T-helper 1 cell treated with Interleukin-12 subunit alpha and Interleukin-12 subunit beta and Interleukin-4 antibody, amounts not matched to agents 30 μg/mL and 1 μg/mL, for 36 hours (primary cell): ENCODE measurements around the gene CD96.
"Not testable (repeated sequence)": the region's sequence is repeated elsewhere in the genome, so short reads cannot be mapped to it uniquely, and the experiment has no call there.

Experiments
- H3K27ac Mint-ChIP-seq: one replicate; pipeline ENCODE4 v1.8.0; 2021; ENCODE audit warnings: mild to moderate bottlenecking, mixed read lengths
- H3K27me3 Mint-ChIP-seq: one replicate; pipeline ENCODE4 v1.8.0; 2021; ENCODE audit warnings: low read depth, mixed read lengths
- H3K36me3 Mint-ChIP-seq: one replicate; pipeline ENCODE4 v1.8.0; 2021; ENCODE audit warnings: low read depth, mixed read lengths
- H3K4me1 Mint-ChIP-seq: one replicate; pipeline ENCODE4 v1.8.0; 2021; ENCODE audit warnings: low read depth, mixed read lengths
- H3K4me3 Mint-ChIP-seq: one replicate; pipeline ENCODE4 v1.8.0; 2021; ENCODE audit warnings: mild to moderate bottlenecking, moderate library complexity, mixed read lengths
- H3K9me3 Mint-ChIP-seq: one replicate; pipeline ENCODE4 v1.8.0; 2021; ENCODE audit warnings: mixed read lengths

The CD96 gene

GRCh38 chr3:111610189-111610588 is 68.2 kb downstream of the CD96 start:
- H3K36me3 Mint-ChIP-seq: peaks cover 82% of the 10 kb centered on the region
- H3K4me3 Mint-ChIP-seq: peak overlapping the region; percentile 67
- H3K27me3 Mint-ChIP-seq: no peaks in the 10 kb centered on the region
- H3K9me3 Mint-ChIP-seq: no peaks in the 10 kb centered on the region
- H3K27ac Mint-ChIP-seq: peak overlapping the region; percentile 95
- peaks cover 87% of the 10 kb centered on the region for H3K4me1 Mint-ChIP-seq

- Mint-ChIP-seq H3K9me3 (no peaks in the 10 kb centered on the region), H3K27ac (peak overlapping the region; percentile 95), H3K4me3 (peak overlapping the region; percentile 67), H3K4me1 (peaks cover 87% of the 10 kb centered on the region), H3K36me3 (peaks cover 80% of the 10 kb centered on the region), H3K27me3 (no peaks in the 10 kb centered on the region)
These were observed 68.6 kb downstream of the CD96 start for GRCh38 chr3:111610612-111611054.

GRCh38 chr3:111613294-111613693 is 71.3 kb downstream of the CD96 start:
- H3K4me3 Mint-ChIP-seq: no peak overlapping the region
- no peaks in the 10 kb centered on the region for H3K27me3 Mint-ChIP-seq
- peaks cover 78% of the 10 kb centered on the region for H3K36me3 Mint-ChIP-seq
- H3K9me3 Mint-ChIP-seq: no peaks in the 10 kb centered on the region
- H3K27ac Mint-ChIP-seq: peak overlapping the region; percentile 50
- H3K4me1 Mint-ChIP-seq: peaks cover 88% of the 10 kb centered on the region

- Mint-ChIP-seq H3K27me3 (no peaks in the 10 kb centered on the region), H3K9me3 (no peaks in the 10 kb centered on the region), H3K36me3 (peaks cover 78% of the 10 kb centered on the region), H3K27ac (peak overlapping the region; percentile 93), H3K4me3 (peak overlapping the region; percentile 43), H3K4me1 (peaks cover 71% of the 10 kb centered on the region)
These were observed 73.9 kb downstream of the CD96 start for GRCh38 chr3:111615880-111616279.

- Mint-ChIP-seq H3K4me1 (peaks cover 69% of the 10 kb centered on the region), H3K4me3 (peak overlapping the region; percentile 22)
These were observed 74.6 kb downstream of the CD96 start for GRCh38 chr3:111616417-111617105.

DNA sequence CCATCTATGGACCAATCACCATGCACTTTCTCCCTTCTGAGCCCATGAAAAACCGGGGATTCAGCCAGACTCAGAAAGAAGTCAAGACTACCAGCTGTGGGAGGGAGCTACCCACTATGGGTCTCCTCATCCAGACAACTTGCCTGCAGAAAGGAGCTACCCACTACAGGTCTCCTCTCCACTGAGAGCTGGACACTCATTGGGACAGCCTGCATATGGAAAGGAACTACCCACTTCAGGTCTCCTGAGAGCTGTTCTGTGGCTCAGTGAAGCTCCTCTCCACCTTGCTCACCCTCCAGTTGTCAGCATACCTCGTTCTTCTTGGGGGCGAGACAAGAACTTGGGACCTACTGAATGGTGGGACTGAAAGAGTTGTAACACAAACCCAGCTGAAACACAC is 75.4 kb downstream of the CD96 start:
- H3K9me3 Mint-ChIP-seq: no peaks in the 10 kb centered on the region
- peaks cover 67% of the 10 kb centered on the region for H3K36me3 Mint-ChIP-seq
- peak overlapping the region; percentile 93 for H3K27ac Mint-ChIP-seq
- H3K4me3 Mint-ChIP-seq: no peak overlapping the region
- peaks cover 64% of the 10 kb centered on the region for H3K4me1 Mint-ChIP-seq
- no peaks in the 10 kb centered on the region for H3K27me3 Mint-ChIP-seq

More at GRCh38 chr3:111616417-111617105, 74.6 kb downstream of the CD96 start:
- Mint-ChIP-seq H3K27ac (peak overlapping the region; percentile 93), H3K9me3 (no peaks in the 10 kb centered on the region), H3K36me3 (peaks cover 72% of the 10 kb centered on the region), H3K27me3 (no peaks in the 10 kb centered on the region)

- peak overlapping the region; percentile 42 for H3K27ac Mint-ChIP-seq
- no peaks in the 10 kb centered on the region for H3K9me3 Mint-ChIP-seq
- H3K4me3 Mint-ChIP-seq: no peak overlapping the region
- H3K36me3 Mint-ChIP-seq: peaks cover 63% of the 10 kb centered on the region
- H3K27me3 Mint-ChIP-seq: no peaks in the 10 kb centered on the region
- H3K4me1 Mint-ChIP-seq: peaks cover 58% of the 10 kb centered on the region
These were observed 76.1 kb downstream of the CD96 start for GRCh38 chr3:111617912-111618601.

- H3K27me3 Mint-ChIP-seq: no peaks in the 10 kb centered on the region
- peaks cover 58% of the 10 kb centered on the region for H3K36me3 Mint-ChIP-seq
These were observed 76.9 kb downstream of the CD96 start for GRCh38 chr3:111618945-111619344.

GRCh38 chr3:111619833-111620232 is 77.8 kb downstream of the CD96 start:
- peaks cover 48% of the 10 kb centered on the region for H3K4me1 Mint-ChIP-seq
- H3K27me3 Mint-ChIP-seq: no peaks in the 10 kb centered on the region
- peaks cover 56% of the 10 kb centered on the region for H3K36me3 Mint-ChIP-seq
- H3K27ac Mint-ChIP-seq: no peak overlapping the region
- H3K9me3 Mint-ChIP-seq: no peaks in the 10 kb centered on the region
- H3K4me3 Mint-ChIP-seq: no peak overlapping the region

More at GRCh38 chr3:111618945-111619344, 76.9 kb downstream of the CD96 start:
- H3K4me3 Mint-ChIP-seq: no peak overlapping the region
- no peaks in the 10 kb centered on the region for H3K9me3 Mint-ChIP-seq
- H3K27ac Mint-ChIP-seq: no peak overlapping the region
- H3K4me1 Mint-ChIP-seq: peaks cover 51% of the 10 kb centered on the region

DNA sequence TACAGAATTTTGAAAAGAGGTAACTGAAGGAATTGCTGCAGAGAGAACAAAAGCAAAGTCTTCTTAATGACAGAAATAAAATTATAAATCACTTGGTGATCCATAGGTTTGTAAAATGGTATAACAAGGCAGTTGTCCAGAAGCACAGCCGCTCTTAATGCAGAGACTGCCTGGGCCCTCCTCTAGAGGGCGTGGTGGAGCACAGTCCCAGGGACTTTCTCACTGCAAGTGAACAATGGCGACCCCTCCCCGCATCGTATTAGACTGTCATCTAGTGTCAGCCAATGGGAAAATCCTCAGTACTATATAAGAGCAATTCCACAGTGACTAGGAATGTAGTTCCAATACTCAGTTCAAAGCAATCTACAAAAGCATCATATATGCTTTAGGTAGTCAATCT is 79.5 kb downstream of the CD96 start:
- no peak overlapping the region for H3K4me3 Mint-ChIP-seq
- no peaks in the 10 kb centered on the region for H3K27me3 Mint-ChIP-seq
- H3K27ac Mint-ChIP-seq: no peak overlapping the region
- peaks cover 32% of the 10 kb centered on the region for H3K4me1 Mint-ChIP-seq
- peaks cover 57% of the 10 kb centered on the region for H3K36me3 Mint-ChIP-seq
- H3K9me3 Mint-ChIP-seq: peaks cover 3% of the 10 kb centered on the region

DNA sequence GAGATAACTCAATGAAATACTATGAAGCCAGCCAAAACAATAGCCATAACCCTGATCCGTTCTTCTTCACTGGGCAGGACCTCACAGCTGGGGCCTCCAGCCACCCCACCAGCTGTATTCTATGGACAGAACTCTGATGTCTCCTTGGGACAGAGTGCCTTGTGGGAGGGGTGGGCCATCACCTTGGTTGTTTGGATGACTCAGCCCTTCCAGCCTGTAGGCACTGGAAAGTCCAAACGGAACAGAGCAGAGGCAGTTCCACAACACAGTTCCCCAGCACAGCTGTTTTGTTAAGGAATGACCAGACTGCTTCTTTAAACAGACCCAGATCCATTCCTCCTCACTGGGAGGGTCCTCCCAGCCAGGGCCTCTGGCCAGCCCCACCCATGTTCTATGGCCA is 85.1 kb downstream of the CD96 start:
- Mint-ChIP-seq H3K27me3 (no peaks in the 10 kb centered on the region), H3K27ac (no peak overlapping the region), H3K36me3 (peaks cover 75% of the 10 kb centered on the region), H3K4me1 (peaks cover 8% of the 10 kb centered on the region), H3K9me3 (peaks cover 38% of the 10 kb centered on the region), H3K4me3 (no peak overlapping the region)

DNA sequence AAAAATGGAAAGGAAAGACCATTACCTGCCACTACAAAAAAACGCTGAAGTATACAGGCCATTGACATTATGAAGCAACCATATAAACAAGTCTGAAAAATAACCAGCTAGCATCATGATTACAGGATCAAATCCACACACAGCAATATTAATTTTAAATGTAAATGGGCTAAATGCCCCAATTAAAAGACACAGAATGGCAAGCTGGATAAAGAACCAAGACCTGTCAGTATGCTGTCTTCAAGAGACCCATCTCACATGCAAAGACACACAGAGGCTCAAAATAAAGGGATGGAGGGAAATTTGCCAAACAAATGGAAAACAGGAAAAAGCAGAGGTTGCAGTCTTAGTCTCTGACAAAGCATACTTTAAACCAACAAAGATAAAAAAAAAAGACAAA is 87.0 kb downstream of the CD96 start:
- H3K4me3 Mint-ChIP-seq, H3K4me1 Mint-ChIP-seq, H3K27ac Mint-ChIP-seq, H3K27me3 Mint-ChIP-seq: not testable (repeated sequence)
- Mint-ChIP-seq H3K36me3 (peaks cover 86% of the 10 kb centered on the region), H3K9me3 (peaks cover 46% of the 10 kb centered on the region)

DNA sequence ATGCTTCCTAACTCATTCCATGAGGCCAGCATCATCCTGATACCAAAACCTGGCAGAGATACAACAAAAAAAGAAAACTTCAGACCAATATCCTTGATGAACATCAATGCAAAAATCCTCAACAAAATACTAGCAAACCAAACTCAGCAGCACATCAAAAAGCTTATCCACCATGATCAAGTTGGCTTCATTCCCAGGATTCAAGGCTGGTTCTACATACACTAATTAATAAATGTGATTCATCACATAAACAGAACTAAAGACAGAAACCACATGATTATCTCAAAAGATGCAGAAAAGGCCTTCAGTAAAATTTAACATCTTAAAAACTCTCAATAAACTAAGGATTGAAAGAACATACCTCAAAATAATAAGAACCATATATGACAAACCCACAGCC is 88.6 kb downstream of the CD96 start:
- Mint-ChIP-seq H3K36me3 (peaks cover 75% of the 10 kb centered on the region), H3K9me3 (peaks cover 46% of the 10 kb centered on the region)
- not testable (repeated sequence) for H3K27ac Mint-ChIP-seq, H3K4me1 Mint-ChIP-seq, H3K4me3 Mint-ChIP-seq, H3K27me3 Mint-ChIP-seq

DNA sequence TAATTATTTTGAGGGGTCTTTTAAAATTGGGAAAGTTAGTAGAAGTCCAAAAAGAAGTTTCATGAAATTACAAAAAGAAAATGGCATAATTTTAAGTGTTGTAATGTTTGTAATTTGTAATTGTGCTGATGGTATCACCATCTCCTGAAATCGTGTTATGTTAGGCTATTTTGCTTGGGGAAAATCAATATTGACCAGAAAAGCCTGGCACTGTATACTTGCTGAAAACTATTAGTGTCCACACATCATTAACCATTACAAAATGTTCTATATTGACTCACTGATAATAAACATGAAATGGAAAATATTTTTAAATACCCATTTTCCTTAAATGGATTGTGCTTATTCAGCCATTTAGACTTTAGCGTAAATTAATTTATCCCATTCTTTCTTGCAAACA is 93.4 kb downstream of the CD96 start:
- Mint-ChIP-seq H3K36me3 (peaks cover 75% of the 10 kb centered on the region), H3K9me3 (peaks cover 20% of the 10 kb centered on the region), H3K27ac (no peak overlapping the region), H3K4me1 (no peaks in the 10 kb centered on the region), H3K27me3 (no peaks in the 10 kb centered on the region), H3K4me3 (no peak overlapping the region)

- Mint-ChIP-seq H3K27me3 (no peaks in the 10 kb centered on the region), H3K27ac (no peak overlapping the region), H3K4me1 (no peaks in the 10 kb centered on the region), H3K9me3 (peaks cover 30% of the 10 kb centered on the region), H3K4me3 (no peak overlapping the region), H3K36me3 (peaks cover 77% of the 10 kb centered on the region)
These were observed 94.4 kb downstream of the CD96 start for GRCh38 chr3:111636366-111636885.
